K562 (cell line): ENCODE measurements around the gene CENPV. TPM values are rescaled to one million over a fixed set of nuclear protein-coding genes. Genes with fewer than 3 reads are reported as not detected.

Source experiments
- ATAC-seq: fragments of 200-7000 bp; cut with Tn5 transposase; 3 replicates; pipeline ENCODE4 v1.9.1; 2020; ENCODE audit warnings: moderate library complexity
- BruUV-seq: library from RNA; stranded (reverse); fragments of 400-500 nt; replicated peaks from 2 replicates; lab custom pipeline; 2021; lab: Mats Ljungman, UMichigan
- CTCF ChIA-PET: fragments of 300-600 bp; formaldehyde crosslinking; extraction: SDS; loops from one replicate; lab custom pipeline; 2021; ENCODE audit warnings: low intra/inter-chr PET ratio; lab: Yijun Ruan, JAX
- POLR2A ChIA-PET: fragments of 300-600, 350-650 bp; sonication (Branson Sonifier 250); formaldehyde crosslinking; extraction: SDS; loops from one replicate; lab custom pipeline; 2021; ENCODE audit warnings: antibody characterized with exemption, inconsistent platforms; lab: Yijun Ruan, JAX
- DNase-seq, 4 experiments: peaks; one replicate each; pipeline versions ENCODE4 v3.0.0 to v3.0.0-alpha.2; 2011 to 2018; ENCODE audit warnings: low spot score in 3 of 4, mixed read lengths in 3 of 4; ENCODE audit errors: extremely low read depth in 1 of 4
- FAIRE-seq: peaks from 2 replicates; lab custom pipeline; 2011; peaks lifted over from hg19 to GRCh38; lab: Jason Lieb, UNC
- H2AFZ ChIP-seq: 2 replicates; pipeline ENCODE4 v1.6.0; 2011; ENCODE audit warnings: low read depth, low read length, control low read depth, inconsistent platforms
- H3K27ac ChIP-seq: fragments of 200-600 bp; 3 replicates; pipeline ENCODE4 v1.8.0; 2011; ENCODE audit warnings: low read depth, mild to moderate bottlenecking, control low read depth, inconsistent platforms, low read length, moderate library complexity, mixed read lengths; ENCODE audit errors: extremely low read depth
- H3K27me3 ChIP-seq, 2 experiments: fragments of 300-600 bp in 1 of 2; 2 replicates in 1 of 2; 3 replicates in 1 of 2; pipeline versions ENCODE4 v1.6.0 to v1.8.0; 2011; ENCODE audit warnings: inconsistent platforms in 2 of 2, low read length in 2 of 2, mild to moderate bottlenecking in 1 of 2, mixed read lengths in 1 of 2, moderate library complexity in 1 of 2; ENCODE audit not compliant: control insufficient read depth in 2 of 2, insufficient read depth in 2 of 2
- H3K36me3 ChIP-seq: fragments of 300-600 bp; 3 replicates; pipeline ENCODE4 v1.8.0; 2011; ENCODE audit warnings: mild to moderate bottlenecking, low read length, inconsistent platforms; ENCODE audit not compliant: control insufficient read depth, insufficient read depth
- H3K4me1 ChIP-seq, 2 experiments: fragments of 200-600 bp in 1 of 2; replicated peaks in 1 of 2; 2 replicates in 1 of 2; 3 replicates in 1 of 2; pipeline versions ENCODE4 v1.5.1 to v1.8.0; 2011; ENCODE audit warnings: inconsistent platforms in 2 of 2, low read length in 2 of 2, mild to moderate bottlenecking in 1 of 2, mixed read lengths in 1 of 2, moderate library complexity in 1 of 2; ENCODE audit not compliant: control insufficient read depth in 2 of 2, insufficient read depth in 2 of 2
- H3K4me2 ChIP-seq: 2 replicates; pipeline ENCODE4 v1.6.1; 2011; ENCODE audit warnings: low read length, control low read depth, inconsistent platforms, mixed read lengths; ENCODE audit not compliant: insufficient read depth
- H3K4me3 ChIP-seq: fragments of 200-600 bp; sonication (generic), shearing (Covaris generic); 2 replicates; pipeline ENCODE4 v1.5.1; 2016; ENCODE audit warnings: control low read depth, inconsistent platforms
- H3K79me2 ChIP-seq: fragments of 200-600 bp; 3 replicates; pipeline ENCODE4 v1.8.0; 2011; ENCODE audit warnings: low read length, inconsistent platforms; ENCODE audit not compliant: control insufficient read depth, insufficient read depth
- H3K9ac ChIP-seq, 2 experiments: 2 replicates each; pipeline versions ENCODE4 v1.6.0 to v1.6.1; 2011; ENCODE audit warnings: low read depth in 2 of 2, low read length in 2 of 2, control low read depth in 1 of 2, inconsistent platforms in 1 of 2, mild to moderate bottlenecking in 1 of 2, mixed read lengths in 1 of 2; ENCODE audit not compliant: insufficient read depth in 1 of 2
- H3K9me1 ChIP-seq: one replicate; pipeline ENCODE4 v1.6.0; 2011; ENCODE audit warnings: inconsistent platforms, mild to moderate bottlenecking, low read length, moderate library complexity; ENCODE audit not compliant: control insufficient read depth, insufficient read depth
- H3K9me3 ChIP-seq: replicated peaks from 2 replicates; pipeline ENCODE4 v1.5.1; 2011; ENCODE audit warnings: low read depth, low read length, inconsistent platforms; ENCODE audit not compliant: control insufficient read depth, insufficient read depth
- H4K20me1 ChIP-seq: replicated peaks from 2 replicates; pipeline ENCODE4 v1.6.1; 2011; ENCODE audit warnings: low read length, inconsistent platforms, mixed read lengths; ENCODE audit not compliant: control insufficient read depth, insufficient read depth
- CBFA2T3 ChIP-seq: fragments of 450-650 bp; IDR thresholded peaks from 2 replicates; pipeline ENCODE4 v1.6.1; 2017
- HDAC1 ChIP-seq, 2 experiments: fragments of 450-650 bp; IDR thresholded peaks; 2 replicates each; pipeline ENCODE4 v1.6.1; 2016 to 2017; ENCODE audit warnings: inconsistent platforms in 1 of 2, mild to moderate bottlenecking in 1 of 2, moderate library complexity in 1 of 2
- WGBS: fragments of 100-300 bp; shearing (Covaris generic); methylation state at CpG from one replicate; pipeline ENCODE4 v1.1.6; 2016; ENCODE audit warnings: low coverage, mixed read lengths; ENCODE audit not compliant: insufficient coverage; ENCODE audit errors: missing lambda C conversion rate; 5-methylcytosine and 5-hydroxymethylcytosine counted together
- in situ Hi-C: fragments of 300-500 bp; cut with MboI; formaldehyde crosslinking; loops from 4 replicates; pipeline ENCODE4 v1.15.0; 2018; ENCODE audit warnings: inconsistent platforms, mixed read lengths
- intact Hi-C: fragments of 100-400 bp; cut with micrococcal nuclease; formaldehyde crosslinking; loops from 2 replicates; pipeline ENCODE4 v1.14.2; 2022
- polyA plus RNA-seq, 8 experiments: library from polyadenylated mRNA; depleted of rRNA in 4 of 8; stranded (reverse) in 5 of 8; unstranded in 3 of 8; fragments of >200 nt; fragmentation: Nextera tagmentation in 2 of 8; fragmentation: Illumina TruSeq in 1 of 8; extraction: Ambion mirVana in 2 of 8; extraction: Trizol in 1 of 8; gene quantifications; 2 replicates each; pipeline versions ENCODE4 v1.2.1 to v1.2.3, GENCODE V29; 2011 to 2014; ENCODE audit warnings: inconsistent platforms in 1 of 8, missing spikeins in 1 of 8
- total RNA-seq, 7 experiments: library from RNA; depleted of rRNA in 6 of 7; stranded (reverse); fragments of >200 nt in 6 of 7; fragmentation: Illumina TruSeq in 2 of 7; extraction: Trizol in 2 of 7; gene quantifications; 2 replicates each; pipeline versions ENCODE4 v1.2.1 to v1.2.3, GENCODE V29; 2011 to 2021; ENCODE audit warnings: low replicate concordance in 1 of 7
- TF ChIP-seq, protein P1 (sequence below): sonication (generic); IDR thresholded peaks from 2 replicates; pipeline ENCODE4 v1.6.1; 2016

Gene CENPV
- total and polyA plus RNA-seq, 9 of the 15 experiments (the other 6 are each of a cell fraction or from before 2014, with no cell fraction given) = 17.8 to 131 (median 89.3) TPM

DNA sequence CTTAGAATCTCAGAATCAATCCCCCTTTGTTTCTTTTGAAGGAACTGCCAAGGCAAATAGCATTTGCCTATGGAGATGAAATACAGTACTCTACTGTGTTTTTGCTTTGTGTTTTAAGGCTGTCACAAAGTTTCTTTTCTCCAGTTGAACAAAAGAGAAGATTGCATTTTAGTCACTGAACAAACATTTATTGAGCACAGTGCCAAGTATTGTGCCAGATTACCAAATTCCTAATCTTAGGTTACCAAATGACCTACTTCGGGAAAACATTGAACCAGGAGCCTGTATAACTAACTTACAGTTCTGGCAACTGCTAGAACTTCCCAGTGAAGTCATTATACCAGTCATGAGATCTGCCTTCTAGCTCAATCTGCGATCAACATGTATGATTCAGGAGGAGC lies 24.7 kb upstream of the CENPV start:
- H3K9me3 ChIP-seq = no peaks in the 10 kb centered on the region
- H3K4me2 ChIP-seq = no peak overlapping the region
- H3K27ac ChIP-seq = no peak overlapping the region
- no peak for ATAC-seq
- DNase-seq = no peak
- no peak overlapping the region for H3K4me3 ChIP-seq
- H3K27me3 ChIP-seq = no peaks in the 10 kb centered on the region
- peaks cover 13% of the 10 kb centered on the region; the same call in 2 of the 3 replicates for H3K36me3 ChIP-seq
- H3K79me2 ChIP-seq = peaks cover 20% of the 10 kb centered on the region
- peak overlapping the region; percentile 61; the same call in 1 of the 2 replicates for H2AFZ ChIP-seq
- H3K9me1 ChIP-seq = no peaks in the 10 kb centered on the region
- intact Hi-C loops (no loop called here), in situ Hi-C loops (no loop called here)
- ChIA-PET CTCF (no interaction called here), POLR2A (no interaction called here)
- no peak overlapping the region for H3K9ac ChIP-seq
- H3K4me1 ChIP-seq = peaks cover 6 to 18% of the 10 kb centered on the region in 2 experiments; a peak in 4 of 5 replicates
- peaks cover 8% of the 10 kb centered on the region; the same call in 1 of the 2 replicates for H4K20me1 ChIP-seq
- BruUV-seq = no TSS peak
- 46% methylated on average over 2 of the region's 2 CpGs for WGBS
- peak; percentile 42 for FAIRE-seq
- TF ChIP-seq HDAC1 (IDR thresholded peaks at IDR 0.05) = no peak
- 0 out of 2 replicates have a peak, but pooled peaks have one; percentile 5 for TF ChIP-seq CBFA2T3
- TF ChIP-seq, protein P1, sequence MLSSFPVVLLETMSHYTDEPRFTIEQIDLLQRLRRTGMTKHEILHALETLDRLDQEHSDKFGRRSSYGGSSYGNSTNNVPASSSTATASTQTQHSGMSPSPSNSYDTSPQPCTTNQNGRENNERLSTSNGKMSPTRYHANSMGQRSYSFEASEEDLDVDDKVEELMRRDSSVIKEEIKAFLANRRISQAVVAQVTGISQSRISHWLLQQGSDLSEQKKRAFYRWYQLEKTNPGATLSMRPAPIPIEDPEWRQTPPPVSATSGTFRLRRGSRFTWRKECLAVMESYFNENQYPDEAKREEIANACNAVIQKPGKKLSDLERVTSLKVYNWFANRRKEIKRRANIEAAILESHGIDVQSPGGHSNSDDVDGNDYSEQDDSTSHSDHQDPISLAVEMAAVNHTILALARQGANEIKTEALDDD = 0 out of 2 replicates have a peak, but pooled peaks have one; percentile 7
